HG03571 (cell line): ENCODE data around the gene MITF.
A peak's percentile ranks its signal among the peaks of the same experiment; 100 is the strongest.

ENCODE experiments used
- ATAC-seq: cut with Tn5 transposase; IDR thresholded peaks from one replicate; pipeline ENCODE4 v1.9.1; 2021; ENCODE audit not compliant: unreplicated experiment

MITF gene, protein sequence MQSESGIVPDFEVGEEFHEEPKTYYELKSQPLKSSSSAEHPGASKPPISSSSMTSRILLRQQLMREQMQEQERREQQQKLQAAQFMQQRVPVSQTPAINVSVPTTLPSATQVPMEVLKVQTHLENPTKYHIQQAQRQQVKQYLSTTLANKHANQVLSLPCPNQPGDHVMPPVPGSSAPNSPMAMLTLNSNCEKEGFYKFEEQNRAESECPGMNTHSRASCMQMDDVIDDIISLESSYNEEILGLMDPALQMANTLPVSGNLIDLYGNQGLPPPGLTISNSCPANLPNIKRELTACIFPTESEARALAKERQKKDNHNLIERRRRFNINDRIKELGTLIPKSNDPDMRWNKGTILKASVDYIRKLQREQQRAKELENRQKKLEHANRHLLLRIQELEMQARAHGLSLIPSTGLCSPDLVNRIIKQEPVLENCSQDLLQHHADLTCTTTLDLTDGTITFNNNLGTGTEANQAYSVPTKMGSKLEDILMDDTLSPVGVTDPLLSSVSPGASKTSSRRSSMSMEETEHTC

DNA sequence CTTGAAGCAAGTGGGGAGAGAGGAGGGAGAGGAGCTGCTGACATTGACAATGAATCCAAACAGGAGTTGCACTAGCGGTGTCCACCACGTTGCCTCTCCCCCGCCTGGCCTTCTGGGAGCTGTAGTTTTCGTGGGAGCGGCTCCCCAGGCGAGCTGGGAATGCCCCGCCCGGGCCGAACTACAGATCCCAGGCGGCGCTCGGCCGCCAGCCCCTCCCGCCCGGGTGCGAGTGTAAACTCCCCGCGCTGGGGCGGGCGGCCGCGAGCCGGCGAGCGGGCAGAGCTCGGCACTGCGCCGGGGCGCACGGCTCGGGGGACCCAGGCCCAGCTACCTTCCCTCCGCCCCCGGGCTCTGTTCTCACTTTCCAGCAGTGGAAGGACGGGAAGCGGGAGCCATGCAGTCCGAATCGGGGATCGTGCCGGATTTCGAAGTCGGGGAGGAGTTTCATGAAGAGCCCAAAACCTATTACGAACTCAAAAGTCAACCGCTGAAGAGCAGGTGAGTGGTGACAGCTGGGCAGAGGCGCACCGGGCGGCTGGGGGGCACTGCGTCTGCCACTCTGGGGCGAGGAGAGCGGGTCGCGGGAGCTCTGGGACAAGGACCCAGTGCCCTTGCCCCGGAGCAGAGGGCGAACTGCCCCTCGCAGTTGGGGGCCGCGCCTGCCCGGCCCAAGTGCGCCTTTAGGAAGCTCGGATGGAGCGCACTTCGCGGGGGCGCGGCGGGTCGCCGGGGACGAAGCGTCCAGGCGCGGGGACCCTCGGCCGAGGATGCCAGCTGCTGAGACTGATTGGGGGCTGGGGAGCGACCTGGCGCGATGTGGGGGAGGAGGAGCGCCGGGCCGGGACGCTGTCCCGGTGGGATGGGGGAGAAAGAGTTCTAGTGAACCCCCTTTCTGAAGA, at the start of gene MITF:
Gene MITF (plus strand): TSS at position 261 of the 899 bp plus-strand sequence. CDS start 134 bp downstream, at position 395.
- ATAC-seq = peak; percentile 98

GRCh38 chr3:69691860-69692259, 47.4 kb upstream of the MITF start:
- ATAC-seq = no peak

- ATAC-seq = no peak
Observed at GRCh38 chr3:69692761-69693160, 46.5 kb upstream of the MITF start.

DNA sequence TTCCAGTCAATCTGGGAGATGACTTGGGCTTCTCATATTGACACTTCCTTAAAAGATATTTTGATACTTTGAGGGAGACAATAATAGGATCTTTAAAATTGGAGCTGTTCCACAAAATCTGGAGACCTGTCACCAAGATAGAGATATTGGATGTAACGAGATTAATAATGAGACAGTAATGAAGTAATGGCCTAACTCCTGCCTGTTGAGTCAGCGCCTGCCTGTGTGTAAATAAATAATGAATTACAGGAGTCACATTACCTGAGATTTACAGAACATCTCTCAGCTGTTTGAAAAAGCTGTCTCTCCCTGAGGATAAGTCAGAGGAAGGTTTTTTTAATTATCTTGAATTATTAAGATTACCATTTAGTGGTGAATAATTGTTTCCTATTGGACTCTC, 43.8 kb upstream of the MITF start:
- no peak for ATAC-seq

DNA sequence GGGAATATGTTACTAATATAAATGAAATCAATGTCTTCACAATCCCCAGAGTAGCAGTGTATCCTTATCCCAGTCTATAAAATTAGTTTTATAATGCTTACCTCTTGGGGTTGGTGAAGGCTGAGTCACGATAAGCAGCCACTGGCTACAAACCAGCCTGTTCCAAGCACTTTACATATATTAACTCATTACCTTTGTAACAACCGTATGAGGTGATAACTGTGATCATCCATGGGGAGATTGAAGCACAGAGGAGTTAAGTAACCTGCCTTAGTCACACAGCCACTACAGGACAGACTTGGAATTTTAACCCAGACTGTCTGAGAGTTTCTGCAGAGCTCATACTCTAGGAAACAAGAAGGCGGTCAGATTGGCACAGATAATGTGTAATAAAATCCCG, 43.3 kb upstream of the MITF start:
- no peak for ATAC-seq

DNA sequence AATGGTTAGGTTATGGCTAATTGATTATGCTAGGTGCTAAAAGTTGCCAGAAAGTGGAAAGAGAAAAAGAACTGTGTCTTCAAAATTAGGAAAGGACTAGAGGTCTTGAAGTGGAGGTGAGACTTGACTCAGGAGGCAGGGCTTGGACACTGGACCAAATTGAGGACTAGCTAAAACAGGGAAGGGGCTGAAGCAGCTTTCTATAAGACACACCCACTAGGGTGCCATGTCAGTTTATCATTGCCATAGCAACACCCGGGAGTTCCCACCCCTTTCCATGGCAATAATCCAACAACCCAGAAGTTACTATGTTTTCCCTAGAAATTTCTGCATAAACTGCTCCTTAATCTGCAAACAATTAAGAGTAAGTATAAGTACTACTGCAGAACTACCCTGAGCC, 42.9 kb upstream of the MITF start:
- no peak for ATAC-seq

DNA sequence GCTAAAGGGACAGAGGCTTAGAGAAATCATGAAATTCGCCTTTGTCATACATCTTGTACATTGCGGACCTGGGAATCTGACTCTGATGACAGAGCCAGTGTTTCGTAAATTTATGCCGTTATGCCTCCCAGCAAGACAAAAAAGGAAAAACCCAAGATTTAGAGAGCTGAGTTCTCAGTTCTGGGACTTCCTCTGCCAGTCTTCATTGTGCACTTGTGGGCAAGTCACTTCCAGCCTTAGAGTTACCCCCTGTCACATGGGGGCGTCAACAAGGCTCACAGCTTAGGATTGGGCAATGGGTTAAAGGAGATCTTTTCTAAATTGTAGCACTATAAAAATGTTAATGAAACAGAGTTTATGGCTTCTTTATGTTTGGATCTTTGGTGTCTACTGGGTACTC, 41.9 kb upstream of the MITF start:
- no peak for ATAC-seq

- no peak for ATAC-seq
Observed at GRCh38 chr3:69698728-69699127, 40.5 kb upstream of the MITF start.

DNA sequence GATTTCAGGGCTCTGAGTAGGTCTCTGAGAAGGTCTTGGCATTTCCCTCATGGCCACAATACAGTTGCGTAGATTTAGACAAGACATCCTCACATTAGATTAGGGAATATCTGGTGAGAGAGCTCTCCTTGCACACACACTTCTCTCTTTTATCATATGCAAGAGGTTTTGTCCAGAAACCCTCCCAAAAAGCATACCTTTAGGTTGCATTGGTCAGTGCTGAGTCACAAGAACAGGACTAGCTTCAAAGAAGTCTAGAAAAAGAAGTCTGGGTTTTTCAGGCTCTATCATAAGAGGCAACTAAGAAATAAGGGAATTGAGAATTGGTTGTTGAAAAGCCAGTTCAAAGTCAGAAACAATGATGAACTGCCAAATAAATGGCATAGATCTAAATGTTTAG, 40.1 kb upstream of the MITF start:
- ATAC-seq = no peak

GRCh38 chr3:69700949-69701348, 38.3 kb upstream of the MITF start:
- ATAC-seq = no peak

DNA sequence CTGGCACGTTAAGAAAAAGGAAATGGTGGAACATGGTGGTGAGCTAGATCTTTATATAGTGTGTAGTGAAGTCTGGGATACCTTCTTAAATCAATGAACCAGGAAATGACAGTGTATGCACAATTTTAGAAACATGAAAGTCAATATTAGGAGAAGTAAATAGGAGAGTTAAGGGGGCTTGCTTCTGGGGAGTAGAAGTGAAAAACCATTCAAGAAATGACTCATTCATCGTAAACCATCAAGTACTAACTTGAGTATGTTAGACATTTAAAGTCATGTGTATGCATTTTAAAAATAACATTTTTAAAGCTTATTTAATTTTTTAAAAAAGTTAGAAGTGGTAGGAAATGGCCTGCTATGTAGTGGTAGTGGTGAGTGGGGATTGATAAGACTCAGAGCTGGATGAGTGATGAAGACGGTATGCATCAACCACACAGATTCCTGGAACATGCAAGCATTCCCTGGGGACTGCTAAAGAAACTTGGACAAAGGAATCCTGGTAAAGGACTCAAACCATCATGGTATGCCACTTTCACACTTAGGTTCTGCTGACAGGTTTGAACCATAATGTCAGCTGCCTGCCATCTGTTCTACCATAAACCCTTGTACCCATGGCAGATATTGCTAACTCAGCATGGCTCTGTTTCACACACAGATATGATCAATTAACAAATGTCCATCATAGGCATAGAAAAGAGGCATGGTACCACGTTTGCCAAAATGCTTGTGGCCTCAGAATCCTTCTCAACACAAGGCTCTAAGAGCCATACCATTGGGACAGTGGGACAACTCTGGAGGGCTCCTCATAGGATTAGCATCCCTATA, 28.9 kb upstream of the MITF start:
- no peak for ATAC-seq

GRCh38 chr3:69712269-69712668, 27.0 kb upstream of the MITF start:
- ATAC-seq = no peak

- ATAC-seq = no peak
Observed at GRCh38 chr3:69712933-69713332, 26.3 kb upstream of the MITF start.

GRCh38 chr3:69715204-69715603, 24.1 kb upstream of the MITF start:
- no peak for ATAC-seq

DNA sequence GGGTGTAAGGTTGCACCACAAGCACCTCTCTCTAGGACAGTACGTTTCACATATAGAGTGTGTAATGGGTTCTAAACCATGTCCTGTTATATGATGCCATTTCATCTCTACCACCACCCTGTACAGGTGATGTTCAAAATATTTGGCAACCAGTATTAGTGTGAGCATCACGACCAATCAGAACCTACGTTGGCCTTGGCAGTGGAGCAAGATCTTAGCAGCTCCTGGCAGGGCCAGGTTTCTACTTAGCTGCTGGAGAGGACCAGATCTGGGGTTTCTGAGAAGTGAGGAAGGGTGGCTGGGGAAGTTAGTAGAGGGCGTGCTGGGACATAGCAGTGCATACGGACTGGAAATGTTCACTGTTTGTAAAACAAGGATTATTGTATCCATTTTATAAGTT, 23.1 kb upstream of the MITF start:
- no peak for ATAC-seq

GRCh38 chr3:69718866-69719586, 20.2 kb upstream of the MITF start:
- ATAC-seq = no peak

DNA sequence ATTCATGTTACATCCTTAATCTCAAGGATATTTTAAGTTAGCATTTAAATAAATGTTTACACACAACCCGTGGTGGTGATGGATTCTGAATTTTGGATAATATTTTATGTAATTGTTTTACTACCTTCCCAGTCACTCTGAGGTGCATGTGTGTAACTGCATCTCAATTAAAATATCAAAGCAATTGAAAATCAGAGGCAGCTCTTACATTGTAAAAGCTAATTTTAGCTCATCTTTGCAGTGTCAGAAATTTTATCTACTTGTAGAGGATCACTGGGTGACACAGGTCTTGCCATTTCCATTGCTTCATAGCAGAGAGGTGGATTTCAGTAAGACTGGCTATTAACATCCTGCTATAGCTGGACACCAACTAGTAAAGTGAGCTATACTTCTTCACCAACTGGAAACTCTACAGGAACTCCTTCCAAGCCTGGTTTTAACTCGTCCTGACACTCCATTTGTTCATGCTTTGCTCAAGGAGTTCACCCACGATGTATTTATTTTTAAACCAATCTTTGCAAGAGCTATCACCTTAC, 19.6 kb upstream of the MITF start:
- ATAC-seq = no peak

- ATAC-seq = no peak
Observed at GRCh38 chr3:69720824-69721223, 18.4 kb upstream of the MITF start.

DNA sequence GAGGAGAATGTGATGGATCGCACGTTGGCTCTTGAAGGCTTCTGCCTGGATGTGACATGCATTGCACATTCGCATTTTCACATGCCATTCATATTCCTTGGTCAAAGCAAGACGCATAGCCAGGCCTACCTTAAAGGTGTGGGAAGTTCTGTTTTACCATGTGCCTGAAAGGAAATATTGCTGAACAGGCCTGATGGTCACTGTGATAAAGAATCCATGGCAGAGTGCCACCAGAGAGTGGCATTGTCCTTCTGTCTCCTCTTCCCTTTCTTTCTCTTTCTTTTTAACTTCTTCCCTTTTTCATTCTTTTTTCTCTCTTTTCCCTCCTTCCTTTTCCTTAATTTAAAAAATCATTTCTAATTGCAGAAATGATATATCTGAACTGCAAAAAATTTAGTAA, 15.9 kb upstream of the MITF start:
- no peak for ATAC-seq
